ENCODE results near the gene MPP3. TPM values are rescaled to one million over a fixed set of nuclear protein-coding genes. Genes with fewer than 3 reads are reported as not detected.

The MPP3 gene
- total and polyA plus RNA-seq, 10 of the 15 experiments (the other 5 are each of a cell fraction or from before 2014, with no cell fraction given): not detected

DNA sequence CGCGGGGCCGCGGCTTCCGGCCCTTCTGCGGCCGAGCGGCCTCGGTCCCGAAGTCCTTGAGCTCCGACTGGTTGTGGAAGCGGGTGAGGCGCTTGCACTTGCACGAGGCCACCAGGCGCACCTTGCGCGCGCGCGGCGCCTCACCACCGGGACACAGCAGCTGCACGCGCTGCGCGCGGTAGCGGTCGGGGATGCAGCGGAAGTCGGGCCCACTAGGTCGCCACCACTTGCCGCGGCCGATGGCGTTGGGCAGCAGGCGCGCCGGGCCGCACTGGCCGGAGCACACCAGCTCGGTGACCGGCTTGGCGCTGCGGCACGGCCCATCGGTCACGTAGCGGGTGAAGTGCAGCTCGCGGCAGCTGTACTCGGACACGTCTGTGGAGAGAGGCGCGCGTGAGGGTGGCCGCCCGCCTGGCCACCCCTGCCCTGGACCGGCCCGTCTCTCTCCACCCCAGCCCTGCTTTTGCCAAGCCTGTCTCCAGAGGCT lies 77.5 kb downstream of the MPP3 start:
- WGBS (ENCODE audit: insufficient coverage, insufficient replicate concordance, low lambda C conversion rate, missing lambda C conversion rate): 52% methylated on average over 26 of the region's 60 CpGs
- ChIA-PET SMC1A (ENCODE audit: uncharacterized antibody, unreplicated experiment) (interaction anchor here (1.1 to 1.4 kb wide), 2 partner anchors 61 to 81 kb away, joined by 3 to 5 read pairs; no protein-coding TSS in a partner anchor), RAD21 (ENCODE audit: unreplicated experiment) (interaction anchor here (11.0 kb wide), 1 partner anchor 59 kb away, joined by 171 read pairs; no protein-coding TSS in a partner anchor), POLR2A (no interaction called here), CTCF (interaction anchor here (1.2 to 14.6 kb wide), 4 partner anchors 11 to 71 kb away, joined by 3 to 515 read pairs (median 14); no protein-coding TSS in a partner anchor)
- TF ChIP-seq HDAC6 (IDR thresholded peaks at IDR 0.05; ENCODE audit: unreplicated experiment) (peak; percentile 65), ZNF217 (IDR thresholded peaks at IDR 0.05) (no peak), HDAC2 (IDR thresholded peaks at IDR 0.05) (no peak), NFIC (IDR thresholded peaks at IDR 0.05; ENCODE audit: low read depth, low read length) (no peak)
- Histone ChIP-seq H3K27me3 (replicated peaks in 1 of 2; ENCODE audit: control insufficient read depth in 2 of 2, insufficient read depth in 2 of 2, low read length in 1 of 2) (peaks cover 5 to 6% of the 10 kb centered on the region in 2 experiments), H2AFZ (ENCODE audit: control insufficient read depth, low read depth, low read length) (no peak overlapping the region), H3K27ac (ENCODE audit: control insufficient read depth, insufficient read depth) (no peak overlapping the region), H3K36me3 (ENCODE audit: control insufficient read depth in 2 of 2, insufficient read depth in 2 of 2, low read length in 1 of 2) (no peaks in the 10 kb centered on the region), H3K79me2 (ENCODE audit: control insufficient read depth, insufficient read depth, low read length) (no peaks in the 10 kb centered on the region), H3K9me3 (replicated peaks; ENCODE audit: control insufficient read depth, insufficient read depth, low read length) (no peaks in the 10 kb centered on the region), H4K20me1 (ENCODE audit: control insufficient read depth, insufficient read depth) (no peaks in the 10 kb centered on the region), H3K4me1 (ENCODE audit: control insufficient read depth, insufficient read depth, low read length) (no peaks in the 10 kb centered on the region), H3K9ac (ENCODE audit: control insufficient read depth, insufficient read depth, low read length) (no peak overlapping the region), H3K4me2 (ENCODE audit: control insufficient read depth, insufficient read depth) (no peak overlapping the region), H3K4me3 (no peak overlapping the region)
- in situ Hi-C loops (cut with MboI): no loop called here
- FAIRE-seq (no peak), ATAC-seq (no peak), DNase-seq (ENCODE audit: low read depth, low spot score) (no peak)
- no TSS peak for BruUV-seq (replicated peaks)
- intact Hi-C loops (cut with micrococcal nuclease; ENCODE audit: unreplicated experiment): no loop called here

DNA sequence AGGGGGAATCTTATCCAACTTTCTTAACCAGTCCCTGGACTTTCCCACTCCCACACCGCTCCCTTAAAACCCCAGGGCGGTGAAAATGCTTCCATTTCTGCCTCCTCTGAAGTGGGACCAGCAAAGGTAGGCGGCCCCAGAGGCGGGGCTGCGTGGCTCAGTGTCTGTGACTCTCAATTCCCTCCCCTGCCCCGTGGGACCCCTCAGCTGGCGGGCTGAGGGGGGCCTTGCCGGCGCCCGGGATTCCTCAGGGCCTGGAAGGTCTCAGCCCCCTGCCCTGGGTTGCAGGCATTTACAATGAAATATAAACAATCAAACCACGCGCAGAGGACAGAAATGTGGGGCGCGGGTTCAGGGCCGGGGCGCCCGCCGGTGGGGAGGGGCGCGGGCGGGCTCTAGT lies 78.0 kb downstream of the MPP3 start:
- 22% methylated on average over 11 of the region's 21 CpGs for WGBS (ENCODE audit: insufficient coverage, insufficient replicate concordance, low lambda C conversion rate, missing lambda C conversion rate)
- H3K27me3 ChIP-seq (replicated peaks in 1 of 2; ENCODE audit: control insufficient read depth in 2 of 2, insufficient read depth in 2 of 2, low read length in 1 of 2): peaks cover 5 to 6% of the 10 kb centered on the region in 2 experiments
- FAIRE-seq (no peak), ATAC-seq (no peak), DNase-seq (ENCODE audit: low read depth, low spot score) (no peak)
- H3K9me3 ChIP-seq (replicated peaks; ENCODE audit: control insufficient read depth, insufficient read depth, low read length): no peaks in the 10 kb centered on the region
- no peaks in the 10 kb centered on the region for H3K36me3 ChIP-seq (ENCODE audit: control insufficient read depth in 2 of 2, insufficient read depth in 2 of 2, low read length in 1 of 2)
- H3K79me2 ChIP-seq (ENCODE audit: control insufficient read depth, insufficient read depth, low read length): no peaks in the 10 kb centered on the region
- SMC1A ChIA-PET (ENCODE audit: uncharacterized antibody, unreplicated experiment): interaction anchor here (1.1 kb wide), 1 partner anchor 60 kb away, joined by 5 read pairs; no protein-coding TSS in a partner anchor
- CTCF ChIA-PET: interaction anchor here (4.8 to 14.6 kb wide), 2 partner anchors 12 to 57 kb away, joined by 24 to 515 read pairs; no protein-coding TSS in a partner anchor
- TF ChIP-seq SUPT20H (IDR thresholded peaks at IDR 0.05; ENCODE audit: borderline replicate concordance, control insufficient read depth, low read depth, low read length): no peak
- no peak for TF ChIP-seq SUZ12 (IDR thresholded peaks at IDR 0.05; ENCODE audit: unreplicated experiment)
- no peak for TF ChIP-seq RB1 (IDR thresholded peaks at IDR 0.05; ENCODE audit: borderline replicate concordance)
- no peak for TF ChIP-seq CBFB (IDR thresholded peaks at IDR 0.05; ENCODE audit: low read depth)
- TF ChIP-seq SMARCA5 (IDR thresholded peaks at IDR 0.05): no peak
- intact Hi-C loops (cut with micrococcal nuclease; ENCODE audit: unreplicated experiment) (no loop called here), in situ Hi-C loops (cut with MboI) (no loop called here)
- RAD21 ChIA-PET (ENCODE audit: unreplicated experiment): interaction anchor here (11.0 kb wide), 1 partner anchor 59 kb away, joined by 171 read pairs; no protein-coding TSS in a partner anchor
- no peak overlapping the region for H3K9ac ChIP-seq (ENCODE audit: control insufficient read depth, insufficient read depth, low read length)
- no peak overlapping the region for H3K27ac ChIP-seq (ENCODE audit: control insufficient read depth, insufficient read depth)
- H3K4me1 ChIP-seq (ENCODE audit: control insufficient read depth, insufficient read depth, low read length): no peaks in the 10 kb centered on the region
- no peak overlapping the region for H3K4me3 ChIP-seq
- no peak overlapping the region for H3K4me2 ChIP-seq (ENCODE audit: control insufficient read depth, insufficient read depth)
- no peaks in the 10 kb centered on the region for H4K20me1 ChIP-seq (ENCODE audit: control insufficient read depth, insufficient read depth)
- POLR2A ChIA-PET: no interaction called here
- BruUV-seq (replicated peaks): no TSS peak
- no peak overlapping the region for H2AFZ ChIP-seq (ENCODE audit: control insufficient read depth, low read depth, low read length)

Measured in GM12878 (cell line).